Daoy (cell line): ENCODE results near the gene ATOSA. TPM values are rescaled to one million over a fixed set of nuclear protein-coding genes. Genes with fewer than 3 reads are reported as not detected.

Experiments
- DNase-seq: peaks from one replicate; pipeline ENCODE4 v3.0.0-alpha.2; 2015; ENCODE audit warnings: low read depth
- total RNA-seq: library from RNA; depleted of rRNA; stranded (reverse); fragments of >200 nt; shearing (Covaris generic); gene quantifications from 2 replicates; pipeline ENCODE4 v1.2.3, GENCODE V29; 2014

The ATOSA gene
- total RNA-seq, 1 experiment from 2014 or later, result 9.7 TPM

- no peak for DNase-seq
Measured at GRCh38 chr15:52682200-52682599, 3.0 kb upstream of the ATOSA start.

- DNase-seq, result no peak
Measured at GRCh38 chr15:52681441-52681840, 2.3 kb upstream of the ATOSA start.

- no peak for DNase-seq
Measured at GRCh38 chr15:52680761-52681160, 1.6 kb upstream of the ATOSA start.

GRCh38 chr15:52680041-52680391, 828 bp upstream of the ATOSA start:
- no peak for DNase-seq

- DNase-seq, result peak; percentile 80
Measured at GRCh38 chr15:52678468-52679231, 538 bp downstream of the ATOSA start.

- DNase-seq, result peak; percentile 76
Measured at GRCh38 chr15:52677593-52678467, 1.4 kb downstream of the ATOSA start.

- no peak for DNase-seq
Measured at GRCh38 chr15:52674831-52675230, 4.4 kb downstream of the ATOSA start.

- DNase-seq, result no peak
Measured at GRCh38 chr15:52673734-52674133, 5.5 kb downstream of the ATOSA start.

GRCh38 chr15:52673312-52673711, 5.9 kb downstream of the ATOSA start:
- DNase-seq, result no peak

- DNase-seq, result no peak
Measured at GRCh38 chr15:52672661-52673060, 6.5 kb downstream of the ATOSA start.

GRCh38 chr15:52670087-52670486, 9.1 kb downstream of the ATOSA start:
- no peak for DNase-seq

- DNase-seq, result no peak
Measured at GRCh38 chr15:52668133-52668532, 11.1 kb downstream of the ATOSA start.

GRCh38 chr15:52667597-52667996, 11.6 kb downstream of the ATOSA start:
- no peak for DNase-seq

- DNase-seq, result no peak
Measured at GRCh38 chr15:52663536-52664294, 15.5 kb downstream of the ATOSA start.

- no peak for DNase-seq
Measured at GRCh38 chr15:52661909-52662308, 17.3 kb downstream of the ATOSA start.

- DNase-seq, result no peak
Measured at GRCh38 chr15:52660192-52660591, 19.0 kb downstream of the ATOSA start.

- no peak for DNase-seq
Measured at GRCh38 chr15:52658955-52659354, 20.2 kb downstream of the ATOSA start.

GRCh38 chr15:52657338-52657737, 21.9 kb downstream of the ATOSA start:
- peak; percentile 66 for DNase-seq

- DNase-seq, result no peak
Measured at GRCh38 chr15:52656412-52656811, 22.8 kb downstream of the ATOSA start.

- peak; percentile 99 for DNase-seq
Measured at GRCh38 chr15:52653431-52653964, 25.7 kb downstream of the ATOSA start.

GRCh38 chr15:52652984-52653383, 26.2 kb downstream of the ATOSA start:
- peak; percentile 92 for DNase-seq

GRCh38 chr15:52652286-52652685, 26.9 kb downstream of the ATOSA start:
- no peak for DNase-seq
